ENCODE measurements around the gene WDR86. TPM values are rescaled to one million over a fixed set of nuclear protein-coding genes. Genes with fewer than 3 reads are reported as not detected.

WDR86 gene
- total RNA-seq, 6 donors from 2014 or later, result 1.1 to 17.4 (median 3.9) TPM

GRCh38 chr7:151423936-151424335, 14.1 kb upstream of the WDR86 start:
- no peak overlapping the region for H3K27ac ChIP-seq
- 87 to 88% methylated on average over 5 of the region's 5 CpGs for WGBS, 2 donors
- ATAC-seq (ENCODE audit: low FRiP score in 2 of 2) (peak in 1 of 2 donors; percentile 11), DNase-seq (no peak)
- no peaks in the 10 kb centered on the region for H3K36me3 ChIP-seq
- no peak overlapping the region for H3K4me3 ChIP-seq
- peaks cover 0 to 3% (median 0%) of the 10 kb centered on the region in 4 donors for H3K9me3 ChIP-seq
- peaks cover 12 to 30% (median 24%) of the 10 kb centered on the region in 4 donors for H3K4me1 ChIP-seq
- H3K27me3 ChIP-seq, result no peaks in the 10 kb centered on the region
- TF ChIP-seq POLR2AphosphoS5 (IDR thresholded peaks at IDR 0.05) (no peak), POLR2A (IDR thresholded peaks at IDR 0.05) (no peak), EP300 (IDR thresholded peaks at IDR 0.05) (no peak)
- TF ChIP-seq, protein P1, sequence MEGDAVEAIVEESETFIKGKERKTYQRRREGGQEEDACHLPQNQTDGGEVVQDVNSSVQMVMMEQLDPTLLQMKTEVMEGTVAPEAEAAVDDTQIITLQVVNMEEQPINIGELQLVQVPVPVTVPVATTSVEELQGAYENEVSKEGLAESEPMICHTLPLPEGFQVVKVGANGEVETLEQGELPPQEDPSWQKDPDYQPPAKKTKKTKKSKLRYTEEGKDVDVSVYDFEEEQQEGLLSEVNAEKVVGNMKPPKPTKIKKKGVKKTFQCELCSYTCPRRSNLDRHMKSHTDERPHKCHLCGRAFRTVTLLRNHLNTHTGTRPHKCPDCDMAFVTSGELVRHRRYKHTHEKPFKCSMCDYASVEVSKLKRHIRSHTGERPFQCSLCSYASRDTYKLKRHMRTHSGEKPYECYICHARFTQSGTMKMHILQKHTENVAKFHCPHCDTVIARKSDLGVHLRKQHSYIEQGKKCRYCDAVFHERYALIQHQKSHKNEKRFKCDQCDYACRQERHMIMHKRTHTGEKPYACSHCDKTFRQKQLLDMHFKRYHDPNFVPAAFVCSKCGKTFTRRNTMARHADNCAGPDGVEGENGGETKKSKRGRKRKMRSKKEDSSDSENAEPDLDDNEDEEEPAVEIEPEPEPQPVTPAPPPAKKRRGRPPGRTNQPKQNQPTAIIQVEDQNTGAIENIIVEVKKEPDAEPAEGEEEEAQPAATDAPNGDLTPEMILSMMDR (IDR thresholded peaks at IDR 0.05), result no peak

GRCh38 chr7:151423226-151423625, 13.4 kb upstream of the WDR86 start:
- Histone ChIP-seq H3K4me1 (peaks cover 8 to 23% (median 17%) of the 10 kb centered on the region in 4 donors), H3K27me3 (no peaks in the 10 kb centered on the region), H3K27ac (no peak overlapping the region), H3K4me3 (no peak overlapping the region), H3K9me3 (peaks cover 0 to 3% (median 0%) of the 10 kb centered on the region in 4 donors), H3K36me3 (no peaks in the 10 kb centered on the region)
- WGBS, 2 donors, result 83 to 84% methylated on average over 7 of the region's 7 CpGs
- no peak for TF ChIP-seq POLR2A (IDR thresholded peaks at IDR 0.05)
- no peak for TF ChIP-seq EP300 (IDR thresholded peaks at IDR 0.05)
- TF ChIP-seq POLR2AphosphoS5 (IDR thresholded peaks at IDR 0.05), result no peak
- TF ChIP-seq, protein P1 (IDR thresholded peaks at IDR 0.05), result no peak
- DNase-seq (no peak), ATAC-seq (ENCODE audit: low FRiP score in 2 of 2) (no peak)

DNA sequence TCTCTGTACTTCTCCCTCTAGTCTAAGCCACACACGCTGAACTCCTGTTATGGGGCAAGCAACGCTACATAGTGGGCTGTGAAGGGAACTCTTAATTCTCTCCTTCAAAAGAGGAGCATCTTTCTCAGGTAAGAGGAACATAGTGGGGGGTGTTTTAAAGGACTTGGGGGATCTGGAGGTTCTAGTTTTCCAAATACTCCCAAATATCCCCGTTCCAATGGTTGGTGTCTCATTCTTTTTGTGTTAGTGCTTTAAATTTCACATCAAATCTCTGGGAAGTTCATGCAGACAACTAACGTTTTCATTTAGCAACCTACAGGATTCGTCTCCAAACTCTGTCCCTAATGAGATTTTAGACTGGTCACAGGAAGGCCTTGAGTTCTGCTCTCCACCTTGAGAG, 12.4 kb upstream of the WDR86 start:
- peaks cover 2 to 13% (median 9%) of the 10 kb centered on the region in 4 donors for H3K4me1 ChIP-seq
- TF ChIP-seq, protein P1 (IDR thresholded peaks at IDR 0.05), result no peak
- TF ChIP-seq POLR2AphosphoS5 (IDR thresholded peaks at IDR 0.05) (no peak), POLR2A (IDR thresholded peaks at IDR 0.05) (no peak)
- H3K27me3 ChIP-seq, result no peaks in the 10 kb centered on the region
- H3K27ac ChIP-seq, result no peak overlapping the region
- DNase-seq (no peak), ATAC-seq (ENCODE audit: low FRiP score in 2 of 2) (no peak)
- WGBS, 2 donors, result 70 to 92% methylated on average over 5 of the region's 5 CpGs
- H3K9me3 ChIP-seq, result peaks cover 0 to 3% (median 0%) of the 10 kb centered on the region in 4 donors
- no peak overlapping the region for H3K4me3 ChIP-seq
- H3K36me3 ChIP-seq, result no peaks in the 10 kb centered on the region

DNA sequence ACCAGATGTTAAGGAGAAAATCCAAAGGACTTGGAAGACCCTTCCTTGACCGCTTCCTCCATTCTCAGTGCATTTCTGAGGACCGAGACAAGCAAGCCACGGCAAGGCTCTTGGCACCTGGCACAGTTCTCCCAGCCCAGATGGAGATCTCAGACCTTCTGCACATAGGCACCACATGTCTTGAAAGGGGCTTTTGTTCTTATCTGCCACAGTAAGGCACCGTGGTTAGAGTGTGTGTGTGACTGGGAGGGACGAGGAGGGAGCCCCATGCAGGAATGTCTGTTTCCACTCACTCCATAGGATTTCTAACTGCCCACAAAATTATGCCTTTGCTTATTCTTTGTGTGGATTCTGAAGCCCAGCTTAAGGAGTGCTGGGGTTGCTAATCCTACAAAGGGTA, 10.3 kb upstream of the WDR86 start:
- Histone ChIP-seq H3K9me3 (peaks cover 0 to 3% (median 0%) of the 10 kb centered on the region in 4 donors), H3K4me3 (no peak overlapping the region), H3K27ac (no peak overlapping the region), H3K36me3 (no peaks in the 10 kb centered on the region), H3K27me3 (no peaks in the 10 kb centered on the region), H3K4me1 (peaks cover 0 to 11% (median 10%) of the 10 kb centered on the region in 4 donors)
- WGBS, 2 donors, result 73 to 74% methylated on average over 5 of the region's 5 CpGs
- TF ChIP-seq EP300 (IDR thresholded peaks at IDR 0.05), result no peak
- TF ChIP-seq POLR2A (IDR thresholded peaks at IDR 0.05), result no peak
- TF ChIP-seq POLR2AphosphoS5 (IDR thresholded peaks at IDR 0.05), result no peak
- TF ChIP-seq, protein P1 (IDR thresholded peaks at IDR 0.05), result no peak
- ATAC-seq (ENCODE audit: low FRiP score in 2 of 2) (no peak), DNase-seq (no peak)

- TF ChIP-seq POLR2AphosphoS5 (IDR thresholded peaks at IDR 0.05) (no peak), EP300 (IDR thresholded peaks at IDR 0.05) (no peak), POLR2A (IDR thresholded peaks at IDR 0.05) (no peak)
- TF ChIP-seq, protein P1 (IDR thresholded peaks at IDR 0.05), result no peak
Observed at GRCh38 chr7:151416941-151417315, 7.1 kb upstream of the WDR86 start.

More at GRCh38 chr7:151416941-151417315, 7.1 kb upstream of the WDR86 start:
- H3K9me3 ChIP-seq, result no peaks in the 10 kb centered on the region
- H3K4me1 ChIP-seq, result peaks cover 0 to 11% (median 10%) of the 10 kb centered on the region in 4 donors
- peak overlapping the region in 1 of 4 donors; percentile 17 for H3K27ac ChIP-seq
- no peak overlapping the region for H3K4me3 ChIP-seq
- ATAC-seq (ENCODE audit: low FRiP score in 2 of 2) (peak; percentile 25 to 27), DNase-seq (no peak)
- WGBS, 2 donors, result 57 to 60% methylated on average over 11 of the region's 11 CpGs
- no peaks in the 10 kb centered on the region for H3K27me3 ChIP-seq
- no peaks in the 10 kb centered on the region for H3K36me3 ChIP-seq

All from upper lobe of left lung (tissue), 6 donors.